ENCODE data around the gene LRBA. TPM values are rescaled to one million over a fixed set of nuclear protein-coding genes. Genes with fewer than 3 reads are reported as not detected.

LRBA gene
- total RNA-seq, 4 donors from 2014 or later, result 28.3 to 38.2 (median 32.1) TPM

- TF ChIP-seq CTCF (IDR thresholded peaks at IDR 0.05; ENCODE audit: low read depth), result no peak
Observed at GRCh38 chr4:150699599-150699998, 315.5 kb downstream of the LRBA start.

GRCh38 chr4:150695162-150695561, 319.9 kb downstream of the LRBA start:
- no peak for TF ChIP-seq CTCF (IDR thresholded peaks at IDR 0.05; ENCODE audit: low read depth)

GRCh38 chr4:150694438-150694837, 320.6 kb downstream of the LRBA start:
- no peak for TF ChIP-seq CTCF (IDR thresholded peaks at IDR 0.05; ENCODE audit: low read depth)

GRCh38 chr4:150683775-150684350, 331.2 kb downstream of the LRBA start:
- TF ChIP-seq CTCF (IDR thresholded peaks at IDR 0.05; ENCODE audit: low read depth), result no peak

- no peak for TF ChIP-seq CTCF (IDR thresholded peaks at IDR 0.05; ENCODE audit: low read depth)
Observed at GRCh38 chr4:150682126-150682525, 333.0 kb downstream of the LRBA start.

- TF ChIP-seq CTCF (IDR thresholded peaks at IDR 0.05; ENCODE audit: low read depth), result no peak
Observed at GRCh38 chr4:150681063-150681462, 334.0 kb downstream of the LRBA start.

- no peak for TF ChIP-seq CTCF (IDR thresholded peaks at IDR 0.05; ENCODE audit: low read depth)
Observed at GRCh38 chr4:150680651-150681050, 334.4 kb downstream of the LRBA start.
